Muscle of back (tissue), 11 donors: ENCODE results near the gene CD302. TPM values are rescaled to one million over a fixed set of nuclear protein-coding genes. Genes with fewer than 3 reads are reported as not detected.
"Not testable (repeated sequence)": the region's sequence is repeated elsewhere in the genome, so short reads cannot be mapped to it uniquely, and the experiment has no call there.

Experiments used
- DNase-seq, 3 donors: peaks; one replicate each; pipeline versions ENCODE4 v3.0.0 to v3.0.0-alpha.2; 2013
- polyA plus RNA-seq, 10 donors: library from polyadenylated mRNA; unstranded; fragments of 120-200 nt; gene quantifications; one replicate each; pipeline ENCODE4 v1.2.1, GENCODE V29; 2013; ENCODE audit not compliant: insufficient read length in 10 of 10

Gene CD302
- polyA plus RNA-seq, 10 donors, result 16.0 to 21.8 (median 18.1) TPM

DNA sequence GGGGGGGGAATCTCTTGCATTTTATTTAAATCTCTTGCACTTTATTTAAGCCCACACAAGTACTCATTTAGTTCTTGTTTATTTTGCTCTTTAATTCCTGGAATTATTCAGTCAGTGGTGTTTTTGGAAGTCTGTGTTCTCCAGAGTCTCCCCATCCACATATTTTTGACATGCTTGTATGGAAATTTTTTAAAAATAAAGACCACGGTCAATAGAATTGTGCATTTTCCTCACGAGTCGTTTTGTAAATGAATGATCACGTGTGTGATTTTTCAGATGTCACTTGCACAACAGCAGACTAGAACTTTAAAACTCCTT lies 824 bp downstream of the CD302 start:
- peak in 1 of 3 donors; percentile 45 for DNase-seq

DNA sequence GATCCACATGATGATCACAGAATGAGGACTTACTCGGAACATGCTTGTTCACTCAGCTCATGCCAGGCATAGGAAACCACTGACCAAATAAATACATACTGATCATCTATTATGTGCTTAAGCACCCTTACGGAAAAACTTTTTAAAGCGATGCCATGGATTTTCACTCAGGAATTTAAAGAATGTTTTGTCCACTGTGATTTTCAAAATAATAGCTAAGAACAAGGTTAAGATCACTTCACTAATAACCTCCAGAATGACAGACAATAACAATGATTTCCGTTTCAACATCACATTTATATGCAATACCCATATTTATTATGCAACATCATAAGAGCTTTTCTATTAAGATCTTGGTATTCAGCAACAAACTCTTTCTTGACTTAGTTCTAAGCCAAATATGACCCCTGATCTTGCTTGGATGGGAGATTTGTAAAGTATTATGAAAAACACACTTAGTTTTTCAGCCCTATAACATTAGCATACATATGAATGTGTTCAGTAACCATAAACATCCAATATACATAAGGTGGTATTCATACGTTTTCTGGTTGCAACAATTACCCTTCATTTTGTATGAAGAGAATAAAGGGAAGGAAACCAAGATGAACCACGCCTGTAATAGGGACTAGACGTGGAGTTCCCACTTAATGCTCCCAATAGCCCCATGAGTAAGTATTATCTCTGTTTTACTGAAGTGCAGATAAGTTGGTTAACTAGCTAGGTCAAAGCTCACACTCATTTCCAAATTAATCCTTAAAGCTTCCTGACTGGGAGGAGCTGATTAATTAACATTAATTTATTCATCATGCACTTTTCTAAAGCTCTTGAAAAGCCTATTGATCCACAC lies 1.9 kb downstream of the CD302 start:
- no peak for DNase-seq

DNA sequence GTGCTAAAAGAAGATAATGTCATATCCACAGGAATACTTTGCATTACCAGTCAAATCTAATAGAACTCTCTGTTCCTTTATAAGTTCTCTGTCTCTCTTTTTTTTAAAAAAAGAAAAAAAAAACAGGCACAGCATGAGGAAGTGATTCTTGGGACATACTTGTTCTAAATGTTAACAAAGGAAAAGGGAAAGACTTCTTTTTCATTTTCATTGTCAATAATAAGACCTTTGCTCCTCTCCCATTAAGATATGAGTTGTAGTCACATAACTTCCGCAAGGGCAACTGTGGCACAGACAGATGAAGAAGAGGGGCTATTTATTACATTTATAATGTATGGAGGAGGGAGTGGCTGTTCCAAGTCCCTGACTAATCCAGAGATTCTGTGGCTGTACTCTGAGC lies 4.7 kb downstream of the CD302 start:
- DNase-seq, result no peak

DNA sequence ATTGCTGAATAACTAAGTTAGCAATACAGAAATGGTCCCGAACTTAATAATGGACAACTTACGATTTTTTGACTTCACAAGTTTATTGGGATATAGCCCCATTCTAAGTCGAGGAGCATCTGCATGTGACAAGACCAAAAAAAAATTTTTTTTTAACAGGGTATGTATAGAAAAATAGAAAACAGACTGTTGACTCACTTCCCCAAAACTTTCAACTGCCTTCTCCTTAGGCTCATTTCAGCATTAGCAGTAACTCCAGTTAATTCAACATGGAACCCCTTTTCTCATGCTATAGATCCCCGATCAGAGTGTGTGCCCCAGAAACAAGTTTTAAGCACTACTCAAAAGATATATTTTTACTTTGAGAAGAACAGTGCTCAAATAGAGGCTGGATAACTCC lies 5.4 kb downstream of the CD302 start:
- no peak for DNase-seq

DNA sequence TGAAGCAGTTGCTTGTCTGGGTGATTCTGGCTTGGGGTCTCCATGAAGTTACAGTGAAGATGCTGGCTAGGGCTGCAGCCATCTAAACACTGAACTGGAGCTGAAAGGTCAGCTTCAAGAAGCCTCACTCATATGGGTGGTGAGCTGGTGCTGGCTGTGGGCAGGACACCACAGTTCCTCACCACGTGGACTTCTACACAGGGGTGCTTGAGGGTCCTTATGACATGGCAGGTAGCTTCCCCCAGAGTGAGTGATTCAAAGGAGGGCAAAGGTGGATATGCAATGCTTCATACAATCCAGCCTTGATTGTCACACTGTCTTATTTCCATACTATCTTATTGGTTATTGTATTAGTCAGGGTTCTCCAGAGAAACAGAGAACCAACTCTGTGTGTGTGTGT lies 6.0 kb downstream of the CD302 start:
- DNase-seq, result no peak

DNA sequence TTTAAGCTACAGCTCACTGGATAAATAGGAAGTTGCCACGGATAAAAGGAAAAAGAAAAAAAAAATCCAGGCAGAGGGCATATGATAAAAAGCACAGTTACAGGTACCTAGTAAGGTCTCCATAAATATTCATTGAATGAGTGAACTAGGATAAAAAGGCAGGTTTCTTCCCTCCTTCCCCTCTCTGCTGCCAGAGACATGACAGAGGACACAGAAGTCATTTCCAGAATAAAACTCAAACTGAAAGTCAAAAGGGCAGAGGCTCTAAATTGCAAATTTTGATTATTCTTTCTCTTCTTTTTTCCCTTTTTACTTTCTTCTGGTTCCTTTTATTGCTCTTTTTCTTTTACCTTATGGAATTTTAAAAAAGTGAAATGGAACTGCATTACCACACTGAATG lies 7.7 kb downstream of the CD302 start:
- no peak for DNase-seq

DNA sequence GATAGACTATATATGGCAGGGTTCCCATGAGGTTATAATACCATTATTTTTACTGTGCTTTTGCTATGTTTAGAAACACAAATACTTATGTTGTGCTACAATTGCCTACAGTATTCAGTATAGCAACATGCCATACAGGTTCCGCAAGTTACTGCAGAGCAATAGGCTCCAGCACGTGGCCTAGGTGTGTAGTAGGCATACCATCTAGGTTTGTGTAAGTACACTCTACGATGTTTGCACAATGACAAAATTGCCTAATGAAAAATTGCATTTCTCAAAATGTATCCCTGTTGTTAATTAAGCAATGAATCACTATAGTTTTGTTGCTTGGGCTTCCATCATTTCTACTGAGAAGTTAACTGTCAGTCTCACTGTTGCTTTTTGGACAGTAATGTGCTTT lies 9.8 kb downstream of the CD302 start:
- DNase-seq, result no peak

DNA sequence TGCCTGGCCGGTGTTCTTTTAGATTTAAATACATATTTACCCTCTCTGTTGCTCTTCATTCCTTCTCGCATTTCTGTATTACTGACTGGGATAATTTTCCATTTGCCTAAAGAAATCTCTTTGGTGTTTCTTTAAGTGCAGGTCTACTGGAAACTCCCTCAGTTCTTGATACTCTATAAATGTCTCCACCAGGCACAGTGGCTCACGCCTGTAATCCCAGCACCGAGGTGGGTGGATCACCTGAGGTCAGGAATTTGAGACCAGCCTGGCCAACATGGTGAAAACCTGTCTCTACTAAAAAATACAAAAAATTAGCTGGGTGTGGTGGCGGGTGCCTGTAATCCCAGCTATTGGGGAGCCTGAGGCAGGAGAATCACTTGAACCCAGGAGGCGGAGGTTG lies 10.4 kb downstream of the CD302 start:
- not testable (repeated sequence) for DNase-seq

DNA sequence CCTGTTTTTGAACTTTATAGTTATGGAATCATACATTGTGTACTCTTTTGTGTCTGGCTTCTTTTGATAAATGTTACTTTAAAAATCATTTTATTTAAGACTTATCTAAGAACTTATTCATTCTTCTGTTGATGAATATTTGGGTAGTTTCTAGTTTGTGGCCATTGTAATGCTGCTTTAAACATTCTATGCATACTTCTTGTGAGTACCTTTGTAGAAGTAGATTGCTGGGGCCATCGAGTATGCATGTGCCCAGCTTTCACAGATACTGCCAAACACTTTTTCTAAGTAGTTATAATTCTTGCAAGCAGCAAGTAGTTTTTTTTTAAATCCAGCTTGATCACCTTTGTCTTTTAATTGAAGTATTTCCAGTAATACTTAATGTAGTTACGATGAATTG lies 11.1 kb downstream of the CD302 start:
- DNase-seq, result no peak

DNA sequence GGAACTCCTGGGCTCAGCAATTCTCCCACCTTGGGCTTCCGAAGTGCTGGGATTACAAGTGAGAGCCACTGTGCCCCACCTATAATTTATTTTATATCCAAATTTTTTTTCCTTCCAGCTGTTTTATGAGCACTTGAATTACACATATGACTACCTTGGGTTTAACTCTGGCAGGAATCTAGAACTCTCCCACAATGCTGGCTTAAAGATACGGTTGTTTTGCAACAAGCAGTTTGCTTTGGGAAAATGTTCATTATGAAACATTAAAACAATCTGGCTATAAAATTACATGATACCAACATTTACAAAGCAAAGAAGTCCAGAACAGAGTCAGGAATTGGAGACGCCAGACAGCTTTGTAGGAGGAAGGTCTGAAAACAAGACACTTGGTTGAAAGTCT lies 12.8 kb downstream of the CD302 start:
- DNase-seq, result no peak

DNA sequence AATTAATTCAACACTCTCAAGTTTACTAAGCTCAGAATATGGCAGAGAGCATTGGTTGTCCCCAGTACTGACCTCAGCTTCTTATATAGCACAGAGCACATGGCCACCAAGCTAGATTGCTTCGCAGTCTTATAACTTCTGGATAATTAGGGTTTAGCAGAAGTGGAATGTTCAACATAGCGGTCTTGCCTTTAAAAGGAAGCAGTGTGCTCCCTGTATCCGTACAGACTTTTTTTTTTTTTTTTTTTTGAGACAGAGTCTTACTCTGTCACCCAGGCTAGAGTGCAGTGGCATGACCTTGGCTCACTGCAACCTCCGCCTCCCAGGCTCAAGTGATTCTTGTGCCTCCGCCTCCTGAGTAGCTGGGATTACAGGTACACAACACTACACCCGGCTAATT lies 13.3 kb downstream of the CD302 start:
- DNase-seq, result not testable (repeated sequence)

DNA sequence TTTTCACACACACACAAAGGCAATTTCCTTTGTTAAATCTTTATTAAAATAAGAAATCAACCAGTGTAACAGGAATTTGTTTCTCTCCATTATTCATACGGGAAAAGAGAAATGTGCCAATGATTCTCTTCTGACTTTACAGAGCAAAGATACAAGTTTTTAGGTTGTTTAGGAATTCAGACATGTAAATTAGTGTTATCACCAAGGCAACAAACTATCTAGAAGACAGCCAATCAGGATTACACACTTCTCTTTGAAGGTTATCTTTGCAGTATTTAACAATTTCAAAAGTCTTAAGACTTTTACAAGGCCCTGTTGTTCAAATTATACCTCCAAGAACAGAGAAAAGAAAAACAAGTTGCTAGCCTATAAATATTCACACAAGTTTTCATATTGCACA lies 14.5 kb downstream of the CD302 start:
- no peak for DNase-seq

DNA sequence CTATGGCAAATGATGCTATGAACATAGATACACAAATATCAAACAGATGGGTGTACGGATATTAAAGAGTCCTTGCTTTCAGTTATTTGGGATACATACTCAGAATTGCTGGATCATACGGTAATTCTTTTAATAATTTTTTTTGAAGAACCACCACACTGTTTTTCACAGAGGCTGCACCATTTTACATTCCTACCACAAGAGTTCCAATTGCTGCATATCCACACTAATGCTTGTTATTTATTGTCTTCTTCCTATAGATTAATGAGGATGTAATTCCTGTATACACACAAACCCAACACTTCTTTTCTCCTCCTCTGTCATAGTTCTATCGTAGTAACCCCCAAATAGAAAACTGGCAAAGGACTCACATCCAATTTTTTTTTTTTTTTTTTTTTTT lies 21.7 kb downstream of the CD302 start:
- no peak for DNase-seq

DNA sequence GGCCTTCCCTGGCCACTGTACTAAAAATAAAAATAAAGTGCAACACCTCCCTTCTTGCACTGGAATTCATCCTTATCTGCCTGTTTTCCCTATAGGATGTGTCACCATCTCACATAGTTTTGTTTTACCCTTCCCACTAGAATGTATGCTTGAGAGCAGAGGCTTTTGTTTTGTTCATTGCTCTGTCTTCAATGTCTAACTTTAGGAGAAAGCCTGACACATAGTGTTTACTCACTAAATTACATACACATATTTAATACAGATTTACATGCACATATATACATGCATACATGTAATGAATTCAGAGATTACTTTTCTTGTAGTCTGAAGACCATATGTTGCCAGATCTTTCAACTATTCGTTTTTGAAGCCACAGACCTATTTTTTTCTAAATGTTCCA lies 23.0 kb downstream of the CD302 start:
- DNase-seq, result no peak

DNA sequence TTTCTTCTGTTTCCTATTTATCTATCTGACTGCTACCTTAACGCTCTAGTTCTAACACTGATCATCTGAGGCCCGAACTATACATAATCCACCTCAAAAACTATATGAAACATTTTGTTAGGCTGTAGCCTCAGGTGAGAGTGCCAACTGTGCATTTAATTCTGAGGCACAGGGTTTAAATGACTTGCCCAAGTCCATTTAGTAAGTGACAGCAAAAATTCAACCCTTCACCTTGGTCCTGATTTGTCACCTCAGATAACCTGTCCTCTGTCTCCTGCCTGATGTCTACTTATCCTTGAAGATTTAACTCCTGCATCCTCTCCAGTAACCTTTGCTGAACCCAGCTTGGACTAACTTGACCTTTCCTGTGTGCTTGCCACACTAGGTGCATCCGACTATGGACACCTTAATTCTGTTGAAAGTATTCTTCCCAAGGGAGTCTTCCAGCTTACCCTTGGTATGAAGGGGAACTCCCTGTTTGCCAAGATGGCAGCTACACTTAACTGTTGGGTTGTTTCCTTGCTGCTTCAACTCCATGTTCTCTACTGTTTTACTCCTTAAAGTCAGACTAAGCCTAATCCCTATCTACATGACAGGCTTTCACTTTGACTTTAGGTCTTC lies 23.5 kb downstream of the CD302 start:
- DNase-seq, result no peak

DNA sequence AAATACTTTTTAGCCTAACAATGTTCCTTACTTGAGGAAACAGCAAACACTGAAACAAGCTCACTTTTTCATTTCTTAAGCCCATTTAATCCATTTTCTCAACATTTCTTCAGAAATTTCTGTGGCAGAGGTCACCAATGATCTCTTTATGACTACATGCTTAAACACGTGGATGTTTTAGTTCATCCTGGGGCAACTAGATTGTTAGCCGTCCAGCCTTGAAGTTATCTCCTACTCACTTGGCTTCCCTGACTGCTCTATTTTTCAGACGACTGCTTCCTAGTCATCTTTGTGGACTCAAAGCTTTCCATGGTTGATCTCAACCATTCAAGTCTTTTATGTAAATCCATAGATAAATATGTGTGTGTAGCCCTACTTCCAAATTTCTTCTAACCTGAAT lies 24.1 kb downstream of the CD302 start:
- DNase-seq, result no peak

DNA sequence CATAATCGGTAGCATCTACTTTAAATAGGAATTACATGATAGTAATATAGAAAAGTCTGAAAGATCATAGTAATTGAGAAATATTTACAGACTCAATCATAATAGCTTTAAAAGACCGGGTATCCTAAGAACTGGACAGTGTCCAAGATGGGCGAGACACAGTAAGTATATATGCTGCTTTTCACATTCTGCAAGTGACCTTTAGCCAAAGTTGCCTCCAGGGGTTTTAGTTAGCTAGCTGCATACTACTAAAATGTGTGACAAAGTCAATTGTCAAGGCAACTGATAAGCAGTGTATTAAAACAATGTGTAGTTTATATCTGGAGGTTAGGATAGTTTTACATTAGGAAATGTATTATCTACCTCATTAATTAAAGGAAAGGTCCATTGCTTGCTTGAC lies 24.6 kb downstream of the CD302 start:
- DNase-seq, result peak in 2 of 3 donors; percentile 16 to 29

DNA sequence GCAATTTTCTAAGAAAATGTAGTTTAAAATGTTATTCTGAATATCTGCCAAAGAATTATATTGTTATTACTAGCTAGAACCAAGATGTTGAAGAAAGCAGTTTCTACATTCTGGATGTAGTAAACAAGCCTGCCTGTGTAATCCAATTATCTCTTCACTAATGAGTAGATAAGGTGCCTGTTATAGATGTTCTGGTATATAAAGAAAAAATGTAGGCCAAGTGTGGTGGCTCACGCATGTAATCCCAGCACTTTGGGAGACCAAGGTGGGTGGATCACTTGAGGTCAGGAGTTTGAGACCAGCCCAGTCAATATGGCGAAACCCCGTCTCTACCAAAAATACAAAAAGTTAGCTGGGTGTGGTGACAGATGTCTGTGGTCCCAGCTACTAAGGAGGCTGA lies 28.9 kb downstream of the CD302 start:
- DNase-seq, result no peak

DNA sequence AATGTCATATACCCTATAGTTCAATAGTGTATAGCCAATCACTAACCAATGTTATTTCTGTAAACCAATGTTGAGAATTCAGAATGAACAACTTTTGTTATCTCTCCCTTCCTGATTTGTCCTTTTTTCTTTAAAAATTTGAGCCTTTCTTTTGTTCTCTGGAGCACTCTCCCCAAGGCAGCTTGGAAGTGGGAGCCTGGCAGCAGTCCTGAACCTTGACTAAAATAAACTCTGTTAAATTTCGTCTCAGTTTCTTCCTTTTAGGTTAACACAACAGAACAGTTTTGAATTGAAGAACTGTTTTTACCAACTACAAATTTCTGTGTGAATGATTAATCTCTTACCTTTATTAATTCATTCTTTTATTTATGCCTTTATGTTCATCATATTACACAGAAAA lies 35.9 kb downstream of the CD302 start:
- DNase-seq, result no peak

DNA sequence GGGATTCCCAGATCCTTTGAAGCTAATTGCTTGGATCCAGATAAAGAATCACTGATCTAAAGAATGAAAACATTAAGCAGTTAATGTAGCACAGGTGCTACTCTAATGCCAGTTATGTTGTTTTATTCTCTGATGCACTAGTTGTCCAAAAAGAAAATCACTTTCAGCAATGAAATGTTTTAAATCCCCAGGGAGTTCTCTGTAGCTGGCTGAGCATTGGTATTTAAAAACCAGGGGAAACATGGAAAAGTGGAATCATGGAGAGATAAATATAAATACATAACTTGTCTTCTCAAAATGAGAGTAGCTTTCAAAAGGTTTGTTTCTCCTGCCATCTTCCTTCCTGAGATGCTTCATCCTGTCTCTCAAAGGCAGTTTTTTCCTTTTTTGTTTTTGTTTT lies 37.7 kb downstream of the CD302 start:
- DNase-seq, result peak in 1 of 3 donors; percentile 20

DNA sequence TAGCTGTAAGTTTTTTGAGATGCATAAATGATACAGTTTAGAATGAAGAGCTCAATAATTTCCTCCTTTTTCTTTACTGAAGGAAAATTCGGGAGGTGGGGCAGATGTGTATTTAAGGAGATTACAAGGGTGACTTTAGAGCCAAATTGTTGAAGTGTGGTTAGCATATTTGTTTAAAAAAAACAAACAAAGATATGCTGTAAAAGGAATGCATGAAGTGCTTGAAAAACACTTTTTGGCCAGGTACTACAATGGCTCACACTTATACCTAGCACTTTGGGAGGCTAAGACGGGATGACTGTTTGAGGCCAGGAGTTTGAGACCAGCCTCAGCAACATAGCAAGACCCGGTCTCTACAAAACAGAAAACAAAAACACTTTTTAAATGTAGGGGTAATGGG lies 38.4 kb downstream of the CD302 start:
- DNase-seq, result no peak

DNA sequence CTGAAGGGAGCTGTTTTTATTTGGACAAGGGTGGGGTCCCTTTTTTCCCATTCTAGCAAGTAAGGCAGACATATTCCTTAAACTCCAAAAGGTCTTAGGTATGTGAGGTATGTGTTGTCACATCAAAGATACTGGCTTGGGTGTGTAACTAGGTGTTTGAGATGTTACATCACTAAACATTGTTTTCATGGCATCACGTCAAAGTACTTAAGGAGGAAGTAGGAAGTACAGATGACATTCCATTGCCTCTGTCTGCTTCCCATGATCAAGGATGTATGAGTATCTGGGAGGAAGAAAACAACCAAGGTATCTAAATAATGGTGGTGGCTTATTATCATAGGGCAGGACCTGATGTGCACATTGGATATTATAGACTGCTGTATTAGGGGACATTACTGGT lies 39.3 kb downstream of the CD302 start:
- DNase-seq, result no peak

DNA sequence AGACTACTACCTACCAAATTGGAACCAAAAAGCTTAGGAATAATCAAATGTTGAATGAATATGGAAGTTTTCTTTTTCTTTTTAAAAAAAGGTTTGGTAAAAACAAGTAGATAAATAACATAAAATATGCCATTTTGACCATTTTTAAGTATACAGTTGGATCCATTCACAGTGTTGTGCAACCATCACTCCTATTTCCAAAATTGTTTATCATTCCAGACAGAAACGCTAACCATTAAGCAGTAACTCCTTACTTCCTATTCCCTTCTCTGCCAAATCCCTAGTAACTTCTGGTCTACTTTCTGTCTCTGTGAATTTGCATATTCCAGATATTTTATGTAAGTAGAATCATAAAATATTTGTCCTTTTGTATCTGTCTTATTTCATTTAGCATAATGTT lies 39.8 kb downstream of the CD302 start:
- DNase-seq, result no peak

DNA sequence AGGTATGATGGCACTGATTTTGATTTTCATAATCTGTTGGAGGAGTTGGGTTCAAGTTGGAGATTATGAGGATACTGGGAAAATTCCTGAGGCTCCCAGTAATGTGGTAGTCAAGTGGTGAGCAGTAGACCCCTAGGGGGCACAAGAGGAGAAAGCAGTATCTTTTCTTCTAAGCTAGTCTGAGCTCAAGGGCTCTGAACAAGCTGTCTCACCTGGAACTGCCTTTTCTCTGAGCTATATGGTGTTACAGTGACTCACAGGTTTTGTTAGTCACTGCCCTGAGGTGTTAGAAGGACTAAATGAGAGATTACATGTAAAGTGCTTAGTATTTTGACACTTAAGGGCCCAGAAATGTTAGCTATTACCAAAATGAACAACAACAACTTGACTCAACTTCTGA lies 42.2 kb downstream of the CD302 start:
- no peak for DNase-seq
